Thoracic aorta (tissue), 2 donors: ENCODE measurements around the gene EYA4. TPM values are rescaled to one million over a fixed set of nuclear protein-coding genes. Genes with fewer than 3 reads are reported as not detected.

Experiments
- ATAC-seq: fragments of 150-250 bp; one replicate; pipeline ENCODE4 v1.8.0; 2017; ENCODE audit warnings: low read depth; ENCODE audit not compliant: insufficient number of reproducible peaks, low FRiP score
- DNase-seq: peaks from one replicate; pipeline ENCODE4 v3.0.0-alpha.2; 2020; ENCODE audit warnings: low spot score
- H3K27ac ChIP-seq, 2 donors: fragments of 200-600 bp; sonication (generic); 1 replicate in 1 of 2; 2 replicates in 1 of 2; pipeline ENCODE4 v1.5.1; 2016; ENCODE audit warnings: mild to moderate bottlenecking in 2 of 2, moderate library complexity in 2 of 2
- H3K27me3 ChIP-seq: fragments of 200-600 bp; sonication (generic); replicated peaks from 2 replicates; pipeline ENCODE4 v1.6.0; 2016; ENCODE audit warnings: mild to moderate bottlenecking; ENCODE audit not compliant: insufficient read depth
- H3K36me3 ChIP-seq: fragments of 200-600 bp; sonication (generic); one replicate; pipeline ENCODE4 v1.5.1; 2016
- H3K4me1 ChIP-seq, 2 donors: fragments of 200-600 bp; sonication (generic); 1 replicate in 1 of 2; 2 replicates in 1 of 2; pipeline versions ENCODE4 v1.5.1 to v1.6.0; 2016; ENCODE audit warnings: low read depth in 2 of 2, mild to moderate bottlenecking in 1 of 2; ENCODE audit not compliant: control insufficient read depth in 1 of 2
- H3K4me3 ChIP-seq: fragments of 200-600 bp; sonication (generic); 2 replicates; pipeline ENCODE4 v1.5.1; 2016; ENCODE audit warnings: mild to moderate bottlenecking
- H3K9me3 ChIP-seq: fragments of 200-600 bp; sonication (generic); 2 replicates; pipeline ENCODE4 v1.5.1; 2016
- CTCF ChIP-seq: fragments of 200-600 bp; sonication (generic); IDR thresholded peaks from one replicate; pipeline ENCODE4 v1.5.1; 2019; ENCODE audit warnings: antibody characterized with exemption
- total RNA-seq, 2 donors: library from RNA; depleted of rRNA; stranded (reverse); fragments of >200 nt; gene quantifications; one replicate each; pipeline versions ENCODE4 v1.1.0 to v1.2.3, GENCODE V29; 2016

EYA4 gene
- total RNA-seq, 2 donors from 2014 or later: 1.3 to 3.0 TPM

GRCh38 chr6:133203344-133203697 lies 37.8 kb upstream of the EYA4 start:
- Histone ChIP-seq H3K9me3 (no peaks in the 10 kb centered on the region), H3K4me1 (no peaks in the 10 kb centered on the region), H3K27me3 (no peaks in the 10 kb centered on the region), H3K27ac (no peak overlapping the region), H3K4me3 (no peak overlapping the region), H3K36me3 (no peaks in the 10 kb centered on the region)
- ATAC-seq: no peak
- no peak for DNase-seq
- no peak for TF ChIP-seq CTCF

GRCh38 chr6:133205304-133205703 lies 35.9 kb upstream of the EYA4 start:
- no peak for TF ChIP-seq CTCF

GRCh38 chr6:133206942-133207341 lies 34.2 kb upstream of the EYA4 start:
- Histone ChIP-seq H3K27ac (no peak overlapping the region), H3K9me3 (no peaks in the 10 kb centered on the region), H3K4me3 (no peak overlapping the region), H3K4me1 (no peaks in the 10 kb centered on the region), H3K27me3 (no peaks in the 10 kb centered on the region), H3K36me3 (no peaks in the 10 kb centered on the region)
- DNase-seq (no peak), ATAC-seq (no peak)
- TF ChIP-seq CTCF: no peak

More at GRCh38 chr6:133205304-133205703, 35.9 kb upstream of the EYA4 start:
- Histone ChIP-seq H3K27ac (no peak overlapping the region), H3K4me3 (no peak overlapping the region), H3K4me1 (no peaks in the 10 kb centered on the region), H3K36me3 (no peaks in the 10 kb centered on the region), H3K27me3 (no peaks in the 10 kb centered on the region), H3K9me3 (no peaks in the 10 kb centered on the region)
- ATAC-seq (no peak), DNase-seq (no peak)

- no peaks in the 10 kb centered on the region for H3K9me3 ChIP-seq
- no peak overlapping the region for H3K4me3 ChIP-seq
- DNase-seq: no peak
- no peak for TF ChIP-seq CTCF
- no peaks in the 10 kb centered on the region for H3K27me3 ChIP-seq
- H3K27ac ChIP-seq: no peak overlapping the region
- ATAC-seq: no peak
- H3K36me3 ChIP-seq: no peaks in the 10 kb centered on the region
- H3K4me1 ChIP-seq: no peaks in the 10 kb centered on the region
Observed at GRCh38 chr6:133207754-133208153, 33.4 kb upstream of the EYA4 start.

- H3K36me3 ChIP-seq: no peaks in the 10 kb centered on the region
- no peak overlapping the region for H3K4me3 ChIP-seq
- H3K27me3 ChIP-seq: no peaks in the 10 kb centered on the region
- H3K27ac ChIP-seq: no peak overlapping the region
- no peaks in the 10 kb centered on the region for H3K4me1 ChIP-seq
- ATAC-seq (no peak), DNase-seq (no peak)
- no peaks in the 10 kb centered on the region for H3K9me3 ChIP-seq
- TF ChIP-seq CTCF: no peak
Observed at GRCh38 chr6:133208183-133208755, 32.9 kb upstream of the EYA4 start.
